Muscle layer of colon (tissue), 2 donors: ENCODE results near the gene PTGR2.
"Not testable (repeated sequence)": the region's sequence is repeated elsewhere in the genome, so short reads cannot be mapped to it uniquely, and the experiment has no call there.

Experiments used
- H3K27ac ChIP-seq: one replicate; pipeline ENCODE4 v1.7.0; 2013; ENCODE audit warnings: low read depth, mild to moderate bottlenecking, low read length, moderate library complexity
- H3K27me3 ChIP-seq, 2 donors: one replicate each; pipeline ENCODE4 v1.7.0; 2013; ENCODE audit warnings: low read length in 2 of 2, mild to moderate bottlenecking in 2 of 2; ENCODE audit not compliant: insufficient read depth in 2 of 2, control insufficient read depth in 1 of 2
- H3K36me3 ChIP-seq: one replicate; pipeline ENCODE4 v1.7.0; 2013; ENCODE audit warnings: mild to moderate bottlenecking, low read length; ENCODE audit not compliant: insufficient read depth
- H3K4me1 ChIP-seq: one replicate; pipeline ENCODE4 v1.7.0; 2013; ENCODE audit warnings: mild to moderate bottlenecking, low read length; ENCODE audit not compliant: insufficient read depth
- H3K4me3 ChIP-seq, 2 donors: one replicate each; pipeline ENCODE4 v1.7.0; 2013; ENCODE audit warnings: low read length in 2 of 2, low read depth in 1 of 2, mild to moderate bottlenecking in 1 of 2, moderate library complexity in 1 of 2
- H3K9ac ChIP-seq: one replicate; pipeline ENCODE4 v1.7.0; 2013; ENCODE audit warnings: low read length
- H3K9me3 ChIP-seq: one replicate; pipeline ENCODE4 v1.7.0; 2013; ENCODE audit warnings: mild to moderate bottlenecking, low read length
- donor health status: abdominal sarcoma.
- donor health status: Adenocarcinoma of cecum.

The PTGR2 gene

GRCh38 chr14:73834261-73834625, 17.4 kb upstream of the PTGR2 start:
- Histone ChIP-seq H3K27ac (no peak overlapping the region), H3K9ac (no peak overlapping the region), H3K9me3 (no peaks in the 10 kb centered on the region), H3K4me3 (no peak overlapping the region), H3K27me3 (no peaks in the 10 kb centered on the region), H3K36me3 (no peaks in the 10 kb centered on the region), H3K4me1 (peaks cover 10% of the 10 kb centered on the region)

GRCh38 chr14:73838293-73839034, 13.2 kb upstream of the PTGR2 start:
- H3K9ac ChIP-seq, H3K27me3 ChIP-seq, H3K36me3 ChIP-seq, H3K9me3 ChIP-seq, H3K4me1 ChIP-seq, H3K4me3 ChIP-seq, H3K27ac ChIP-seq: not testable (repeated sequence)

- no peaks in the 10 kb centered on the region for H3K9me3 ChIP-seq
- H3K9ac ChIP-seq: no peak overlapping the region
- no peaks in the 10 kb centered on the region for H3K4me1 ChIP-seq
- no peaks in the 10 kb centered on the region for H3K36me3 ChIP-seq
- H3K27me3 ChIP-seq: no peaks in the 10 kb centered on the region
- H3K27ac ChIP-seq: no peak overlapping the region
- no peak overlapping the region for H3K4me3 ChIP-seq
These were observed 9.4 kb upstream of the PTGR2 start for GRCh38 chr14:73842201-73842600.

GRCh38 chr14:73842851-73843250, 8.8 kb upstream of the PTGR2 start:
- no peaks in the 10 kb centered on the region for H3K36me3 ChIP-seq
- H3K4me1 ChIP-seq: no peaks in the 10 kb centered on the region
- H3K9me3 ChIP-seq: no peaks in the 10 kb centered on the region
- no peak overlapping the region for H3K9ac ChIP-seq
- no peak overlapping the region for H3K27ac ChIP-seq
- H3K27me3 ChIP-seq: no peaks in the 10 kb centered on the region
- H3K4me3 ChIP-seq: no peak overlapping the region

GRCh38 chr14:73843296-73843695, 8.3 kb upstream of the PTGR2 start:
- H3K36me3 ChIP-seq: no peaks in the 10 kb centered on the region
- H3K4me1 ChIP-seq: no peaks in the 10 kb centered on the region
- no peak overlapping the region for H3K4me3 ChIP-seq
- no peaks in the 10 kb centered on the region for H3K27me3 ChIP-seq
- H3K9ac ChIP-seq: no peak overlapping the region
- H3K27ac ChIP-seq: no peak overlapping the region
- no peaks in the 10 kb centered on the region for H3K9me3 ChIP-seq

- no peak overlapping the region for H3K4me3 ChIP-seq
- peaks cover 8% of the 10 kb centered on the region for H3K4me1 ChIP-seq
- H3K9ac ChIP-seq: no peak overlapping the region
- H3K27ac ChIP-seq: no peak overlapping the region
- no peaks in the 10 kb centered on the region for H3K9me3 ChIP-seq
- no peaks in the 10 kb centered on the region for H3K27me3 ChIP-seq
- no peaks in the 10 kb centered on the region for H3K36me3 ChIP-seq
These were observed 4.7 kb upstream of the PTGR2 start for GRCh38 chr14:73846947-73847346.

GRCh38 chr14:73851000-73851399, 631 bp upstream of the PTGR2 start:
- peaks cover 8% of the 10 kb centered on the region for H3K4me1 ChIP-seq
- no peaks in the 10 kb centered on the region for H3K27me3 ChIP-seq
- no peaks in the 10 kb centered on the region for H3K9me3 ChIP-seq
- no peaks in the 10 kb centered on the region for H3K36me3 ChIP-seq
- peak overlapping the region; percentile 73 to 74 for H3K4me3 ChIP-seq
- peak overlapping the region; percentile 97 for H3K9ac ChIP-seq
- H3K27ac ChIP-seq: peak overlapping the region; percentile 92

GRCh38 chr14:73859145-73859544, 7.5 kb downstream of the PTGR2 start:
- Histone ChIP-seq H3K27ac (no peak overlapping the region), H3K27me3 (no peaks in the 10 kb centered on the region), H3K9ac (no peak overlapping the region), H3K36me3 (no peaks in the 10 kb centered on the region), H3K4me3 (no peak overlapping the region), H3K9me3 (no peaks in the 10 kb centered on the region), H3K4me1 (no peaks in the 10 kb centered on the region)

GRCh38 chr14:73861073-73861472, 9.4 kb downstream of the PTGR2 start:
- H3K4me1 ChIP-seq: no peaks in the 10 kb centered on the region
- H3K27ac ChIP-seq: no peak overlapping the region
- peaks cover 5% of the 10 kb centered on the region for H3K36me3 ChIP-seq
- no peak overlapping the region for H3K9ac ChIP-seq
- H3K27me3 ChIP-seq: no peaks in the 10 kb centered on the region
- no peak overlapping the region for H3K4me3 ChIP-seq
- no peaks in the 10 kb centered on the region for H3K9me3 ChIP-seq

GRCh38 chr14:73862480-73862879, 10.8 kb downstream of the PTGR2 start:
- H3K4me1 ChIP-seq: no peaks in the 10 kb centered on the region
- no peaks in the 10 kb centered on the region for H3K9me3 ChIP-seq
- H3K27me3 ChIP-seq: no peaks in the 10 kb centered on the region
- H3K36me3 ChIP-seq: peaks cover 5% of the 10 kb centered on the region
- H3K27ac ChIP-seq: no peak overlapping the region
- H3K9ac ChIP-seq: no peak overlapping the region
- no peak overlapping the region for H3K4me3 ChIP-seq

- Histone ChIP-seq H3K27me3 (no peaks in the 10 kb centered on the region), H3K9me3 (no peaks in the 10 kb centered on the region), H3K9ac (no peak overlapping the region), H3K4me3 (no peak overlapping the region), H3K27ac (no peak overlapping the region), H3K36me3 (peaks cover 5% of the 10 kb centered on the region), H3K4me1 (no peaks in the 10 kb centered on the region)
These were observed 11.6 kb downstream of the PTGR2 start for GRCh38 chr14:73863209-73863608.

GRCh38 chr14:73865534-73866113, 14.0 kb downstream of the PTGR2 start:
- no peak overlapping the region for H3K9ac ChIP-seq
- H3K27ac ChIP-seq: no peak overlapping the region
- no peak overlapping the region for H3K4me3 ChIP-seq
- no peaks in the 10 kb centered on the region for H3K9me3 ChIP-seq
- H3K27me3 ChIP-seq: no peaks in the 10 kb centered on the region
- H3K36me3 ChIP-seq: peaks cover 5% of the 10 kb centered on the region
- no peaks in the 10 kb centered on the region for H3K4me1 ChIP-seq
